HL-60/S4 treated with phorbol 12-myristate 13-acetate at 8.2 ng/mL for 4 days and 3 days (cell line): Measurements from ENCODE around the gene PPP2R2D.

Source experiments
- in situ Hi-C: fragments of 300-500 bp; cut with MboI; formaldehyde crosslinking; loops from 2 replicates; pipeline ENCODE4 v1.15.0; 2022; ENCODE audit warnings: low sequenced_read_pairs

The PPP2R2D gene

DNA sequence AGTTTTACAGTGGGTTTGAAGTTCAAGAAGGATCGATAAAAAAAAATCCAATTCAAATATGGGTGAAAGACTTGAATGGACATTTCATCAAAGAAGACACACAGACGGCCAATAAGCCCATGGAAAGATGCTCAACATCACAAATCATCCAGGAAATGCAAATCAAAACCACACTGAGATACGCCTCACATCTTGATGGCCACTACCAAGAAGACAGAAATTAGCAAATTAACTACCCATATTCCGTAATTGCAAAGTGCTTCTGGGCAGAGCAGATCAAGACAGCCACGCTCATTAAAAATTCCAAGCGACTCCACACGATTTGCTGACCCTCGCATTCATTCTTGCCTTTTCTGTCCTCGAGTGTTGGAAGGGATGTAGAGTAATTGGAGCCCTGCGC is 34.1 kb upstream of the PPP2R2D start:
- in situ Hi-C loops, result no loop called here

DNA sequence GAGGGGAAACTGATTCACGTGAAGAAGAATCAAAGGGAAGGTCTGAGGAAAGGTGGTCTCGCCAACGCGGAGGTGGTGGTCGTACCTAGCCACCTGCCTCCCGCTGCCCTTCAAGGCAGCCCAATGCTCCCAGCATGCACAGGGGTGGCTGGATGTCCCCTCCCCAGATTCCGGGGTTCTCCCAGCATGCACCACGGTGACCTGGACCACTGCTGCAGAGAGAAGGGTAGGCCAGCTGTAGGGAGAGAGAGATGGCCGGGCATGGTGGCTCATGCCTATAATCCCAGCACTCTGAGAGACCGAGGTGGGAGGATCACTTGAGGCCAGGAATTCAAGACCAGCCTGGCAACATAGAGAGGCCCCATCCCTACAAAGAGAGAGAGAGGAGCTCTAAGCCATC is 32.4 kb upstream of the PPP2R2D start:
- in situ Hi-C loops, result no loop called here

DNA sequence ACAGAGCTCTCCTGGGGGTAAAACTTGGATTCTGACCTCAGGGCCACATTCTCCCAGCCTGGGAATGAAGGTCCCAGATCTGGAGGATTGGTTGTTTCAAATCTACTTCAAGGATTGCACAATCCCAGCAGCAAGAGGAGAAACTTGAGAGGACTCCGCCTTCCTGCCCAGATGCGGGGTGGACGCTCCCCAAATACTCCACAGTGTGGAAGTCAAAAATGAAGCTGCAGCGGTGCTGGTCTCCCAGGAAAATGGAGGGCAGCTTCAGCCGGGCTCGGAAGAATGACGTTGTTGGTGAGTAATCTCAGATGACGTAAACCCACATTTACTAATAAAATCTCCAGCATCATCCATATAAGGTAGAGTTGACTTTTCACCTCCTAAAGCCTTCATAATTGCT is 31.5 kb upstream of the PPP2R2D start:
- in situ Hi-C loops, result no loop called here

DNA sequence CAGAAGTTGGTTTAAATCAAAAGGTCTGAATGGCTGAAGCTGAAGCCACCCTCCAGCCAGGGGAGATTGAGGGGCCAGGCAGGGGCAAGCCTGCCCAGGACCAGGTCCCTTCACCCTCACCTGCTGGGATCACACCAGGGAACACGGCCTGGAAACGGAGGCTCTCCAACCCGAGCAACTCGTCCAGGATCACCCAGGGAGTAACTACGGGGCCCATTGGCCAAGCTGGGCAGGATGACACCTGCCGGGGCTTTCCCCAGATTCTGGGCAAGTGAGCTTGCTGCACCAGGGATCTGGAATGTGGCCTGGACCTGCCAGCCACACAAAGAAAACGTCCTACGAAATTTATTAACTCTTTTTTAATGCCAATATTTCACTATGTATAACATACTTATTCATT is 30.4 kb upstream of the PPP2R2D start:
- in situ Hi-C loops, result no loop called here

DNA sequence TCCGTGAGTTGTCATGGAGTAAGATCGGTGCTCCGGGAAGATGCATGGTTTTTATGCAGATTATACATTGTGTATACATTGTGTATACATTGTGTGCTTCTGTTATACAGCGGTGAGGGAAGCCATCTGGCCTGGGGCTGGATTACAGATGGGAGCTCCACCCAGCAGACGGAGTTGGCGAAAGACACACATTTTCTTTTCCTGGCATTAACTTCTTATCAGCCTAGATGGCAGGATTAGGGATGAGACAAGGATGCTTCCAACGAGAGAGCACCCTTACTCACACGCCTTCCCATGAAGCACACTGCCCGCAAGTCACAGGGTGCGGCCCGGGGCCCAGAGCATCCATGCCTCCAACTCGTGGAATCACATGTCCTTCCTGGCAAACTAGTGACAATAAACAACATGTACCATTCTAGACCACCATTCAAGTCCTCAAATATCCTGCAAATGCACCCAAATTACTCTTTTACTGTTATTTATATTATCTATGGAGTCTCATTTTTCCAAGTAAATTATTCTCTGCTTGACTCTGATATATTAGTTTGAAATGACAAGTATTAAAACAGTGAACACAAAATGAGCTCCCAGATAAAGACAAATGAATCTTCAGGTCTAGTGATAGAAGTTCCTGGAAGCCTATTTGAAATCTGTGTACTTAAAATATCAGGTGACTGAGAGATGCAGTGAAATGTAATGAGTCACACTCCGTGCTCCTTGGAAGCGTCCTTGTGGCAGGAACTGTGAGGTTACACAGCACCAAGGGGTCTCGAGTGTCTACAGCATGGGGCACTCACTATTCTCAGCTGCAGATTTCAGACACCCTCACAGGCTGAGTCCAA is 29.8 kb upstream of the PPP2R2D start:
- in situ Hi-C loops, result no loop called here

DNA sequence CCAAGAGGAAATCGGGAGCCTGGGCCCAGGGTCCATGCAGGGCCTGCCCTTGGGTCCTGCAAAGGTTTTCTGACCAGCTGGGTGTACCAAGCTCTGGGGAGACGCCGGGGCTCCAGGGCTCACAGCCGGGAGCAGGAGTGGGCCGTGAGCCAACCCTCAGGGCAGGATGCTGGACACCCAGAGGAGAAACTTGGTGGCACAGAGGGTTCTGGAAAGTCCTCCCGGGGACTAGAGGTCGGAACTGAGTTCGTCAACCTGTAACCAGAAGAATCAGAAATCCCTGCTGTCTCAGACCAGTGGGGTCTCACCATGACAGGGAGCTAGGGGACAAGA is 29.2 kb upstream of the PPP2R2D start:
- in situ Hi-C loops, result no loop called here

DNA sequence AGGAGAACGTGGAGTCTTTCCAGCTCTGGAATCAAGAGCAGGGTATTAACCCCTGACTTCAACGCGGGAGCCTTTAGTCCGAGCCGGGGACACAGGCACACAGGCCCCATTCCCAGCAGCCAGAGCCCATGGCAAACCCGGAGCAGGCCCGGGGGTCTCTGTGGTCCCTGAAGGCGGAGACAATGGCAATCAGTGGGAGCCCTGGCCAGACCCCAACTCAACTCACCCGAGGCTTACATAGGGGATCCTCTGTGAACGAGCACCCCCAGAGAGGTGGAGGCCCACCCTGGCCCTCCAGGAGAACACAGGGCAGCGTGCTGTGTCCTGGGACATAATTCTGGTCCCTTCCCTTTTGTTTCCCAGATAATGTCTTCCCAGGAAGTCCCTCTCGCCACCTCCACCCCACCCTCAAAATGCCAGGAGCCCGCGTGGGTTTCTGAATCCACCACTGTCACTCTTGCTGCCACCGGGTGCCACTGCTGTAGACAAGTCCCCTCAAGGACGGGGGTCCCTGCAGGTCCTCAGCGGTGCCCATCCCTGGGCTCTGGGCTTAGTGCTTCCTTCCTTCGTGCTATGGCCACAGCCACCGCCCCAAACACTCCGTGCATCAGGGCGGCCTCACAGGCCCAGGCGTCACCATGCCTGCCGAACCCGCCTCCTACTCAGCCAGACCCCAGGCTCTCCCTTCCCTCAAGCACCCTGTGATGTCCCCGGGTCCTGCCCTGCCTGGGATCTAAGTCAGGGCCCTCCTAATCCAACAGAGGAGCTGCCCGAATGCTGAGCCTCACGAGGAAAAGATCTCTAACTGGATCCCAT is 28.6 kb upstream of the PPP2R2D start:
- in situ Hi-C loops, result no loop called here

DNA sequence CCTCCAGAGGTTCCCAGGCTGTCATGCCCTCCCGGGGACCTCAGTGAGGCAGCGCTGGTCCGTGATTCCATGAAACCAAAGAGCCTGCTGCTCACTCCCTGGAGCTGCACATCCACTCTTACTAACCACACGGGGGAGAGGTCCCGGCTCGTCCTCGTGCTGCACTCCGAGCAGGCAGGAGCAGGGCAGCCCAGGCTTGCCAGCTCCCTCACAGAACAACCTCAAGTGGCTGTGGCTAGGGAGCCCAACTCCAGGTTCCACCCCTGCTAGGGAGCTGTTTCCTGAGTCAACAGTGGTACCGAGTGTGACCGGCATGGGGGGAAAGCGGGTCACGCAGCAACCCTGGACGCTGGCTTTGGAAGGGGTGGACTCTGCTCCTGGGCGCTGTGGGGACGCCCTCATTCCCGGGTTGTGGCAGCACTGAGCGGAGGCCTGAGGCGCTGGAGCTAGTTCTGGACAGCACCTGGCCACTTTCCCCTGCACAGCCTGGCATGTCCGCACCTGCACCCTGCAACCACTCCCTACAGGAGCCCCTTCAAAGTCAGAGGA is 27.9 kb upstream of the PPP2R2D start:
- in situ Hi-C loops, result no loop called here

DNA sequence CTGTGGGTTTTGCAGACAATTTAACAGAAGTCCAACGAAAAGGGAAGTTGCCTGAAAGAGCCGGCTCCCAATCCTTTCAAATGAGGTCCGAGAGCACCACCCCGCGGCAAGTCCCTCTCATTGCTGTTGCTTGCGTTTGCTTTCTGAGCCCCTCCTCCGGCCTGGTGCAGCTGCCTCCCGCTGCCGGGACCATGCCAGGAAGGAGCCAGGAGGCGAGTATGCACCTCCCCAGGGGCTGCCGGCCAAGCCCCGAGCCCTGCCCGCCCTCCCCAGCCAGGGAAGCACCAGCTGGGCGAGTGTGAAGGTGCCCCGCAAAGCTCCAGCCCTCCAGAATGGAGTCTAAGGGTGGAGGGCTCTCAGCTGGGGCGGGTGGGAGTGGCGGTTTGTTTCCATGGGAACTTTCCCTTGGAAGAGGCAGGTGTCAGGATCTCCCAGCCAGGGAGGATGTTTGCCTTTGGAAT is 25.8 kb upstream of the PPP2R2D start:
- in situ Hi-C loops, result no loop called here

DNA sequence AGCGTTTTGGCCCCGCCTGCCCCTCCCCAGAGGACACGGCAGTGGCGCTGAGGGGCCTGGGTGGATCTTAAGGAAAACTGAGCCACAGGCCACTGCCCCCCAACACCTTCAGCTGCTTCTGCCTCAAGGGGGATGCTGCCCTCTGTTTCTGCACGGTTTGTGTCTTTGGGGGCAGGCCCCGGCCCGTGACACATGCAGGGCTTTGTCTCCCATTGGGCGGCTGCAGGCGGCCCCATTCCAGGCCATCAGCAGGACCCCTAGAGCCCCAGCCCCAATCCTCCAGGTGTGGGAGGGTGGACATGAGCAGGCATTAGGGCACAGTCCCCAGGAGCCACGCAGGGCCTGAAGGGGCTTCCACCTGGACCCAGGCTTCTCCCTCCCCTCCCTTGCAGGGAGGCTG is 25.3 kb upstream of the PPP2R2D start:
- in situ Hi-C loops, result no loop called here

DNA sequence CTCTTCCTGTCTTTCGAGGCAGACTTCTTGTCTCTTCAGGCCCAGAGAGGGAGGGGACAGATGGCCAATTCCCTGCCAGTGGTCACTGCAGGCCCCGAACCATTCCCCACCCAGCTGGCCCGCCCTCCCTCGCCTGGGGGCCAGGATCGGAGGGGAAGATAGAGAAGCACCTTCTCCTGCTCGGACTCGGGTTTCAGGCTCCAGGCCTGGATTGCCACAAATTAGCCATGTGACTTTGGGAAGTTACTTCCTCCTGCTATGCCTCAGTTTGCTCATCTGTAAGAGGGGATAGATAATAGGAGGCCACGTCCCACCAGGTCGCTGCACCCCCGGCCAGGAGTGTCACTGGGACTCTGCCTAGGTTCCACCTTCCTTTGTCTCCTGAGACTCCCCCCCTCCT is 24.8 kb upstream of the PPP2R2D start:
- in situ Hi-C loops, result no loop called here

DNA sequence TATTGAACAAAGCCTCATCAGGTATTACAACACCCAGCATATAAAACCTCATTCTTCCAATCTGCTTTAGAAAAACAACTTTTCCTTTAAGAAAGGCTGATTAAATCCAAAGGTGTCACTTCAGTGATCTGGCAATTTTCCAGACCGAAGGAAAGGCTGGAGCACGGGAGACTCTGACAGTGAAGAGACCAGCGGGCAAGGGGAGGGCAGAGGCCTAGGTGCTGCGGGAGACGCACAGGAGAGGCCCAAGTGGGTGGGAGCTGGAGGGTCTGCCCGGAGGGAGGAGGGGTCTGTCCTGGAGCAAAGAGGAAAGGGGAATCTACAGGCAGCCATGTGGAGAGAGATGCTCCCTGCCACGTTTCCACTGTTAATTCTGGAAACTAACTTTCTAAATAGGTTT is 24.3 kb upstream of the PPP2R2D start:
- in situ Hi-C loops, result no loop called here

DNA sequence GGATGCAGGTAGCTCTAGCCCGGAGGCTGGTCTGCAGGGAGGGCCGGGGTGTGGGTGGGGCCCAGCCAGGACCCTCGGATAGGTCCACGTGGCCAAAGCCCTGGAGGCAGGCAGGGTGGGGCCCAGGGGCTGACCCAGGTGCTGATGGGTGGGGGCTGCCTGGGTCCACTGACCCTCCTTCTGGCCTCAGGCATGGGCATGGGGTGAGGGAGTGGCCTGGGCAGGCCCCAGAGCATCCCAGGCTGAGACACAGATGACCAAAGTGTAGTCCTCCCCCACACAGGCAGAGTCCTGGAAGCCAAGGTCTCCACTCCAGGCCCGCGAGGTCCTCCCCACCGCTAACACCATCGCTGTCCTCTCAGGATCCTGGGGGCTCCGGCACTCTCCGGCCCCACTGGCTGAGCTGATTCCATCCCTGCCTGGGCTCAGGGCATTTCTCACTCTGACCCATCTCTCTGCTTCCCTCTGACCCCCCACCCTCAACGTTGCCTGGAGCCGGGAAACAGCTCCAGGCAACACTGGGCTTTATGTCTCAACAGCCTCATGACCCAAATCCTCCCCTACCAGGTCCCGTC is 20.7 kb upstream of the PPP2R2D start:
- in situ Hi-C loops, result loop anchor here (10.0 kb wide), 1 partner anchor 145 kb away; no protein-coding TSS in a partner anchor

DNA sequence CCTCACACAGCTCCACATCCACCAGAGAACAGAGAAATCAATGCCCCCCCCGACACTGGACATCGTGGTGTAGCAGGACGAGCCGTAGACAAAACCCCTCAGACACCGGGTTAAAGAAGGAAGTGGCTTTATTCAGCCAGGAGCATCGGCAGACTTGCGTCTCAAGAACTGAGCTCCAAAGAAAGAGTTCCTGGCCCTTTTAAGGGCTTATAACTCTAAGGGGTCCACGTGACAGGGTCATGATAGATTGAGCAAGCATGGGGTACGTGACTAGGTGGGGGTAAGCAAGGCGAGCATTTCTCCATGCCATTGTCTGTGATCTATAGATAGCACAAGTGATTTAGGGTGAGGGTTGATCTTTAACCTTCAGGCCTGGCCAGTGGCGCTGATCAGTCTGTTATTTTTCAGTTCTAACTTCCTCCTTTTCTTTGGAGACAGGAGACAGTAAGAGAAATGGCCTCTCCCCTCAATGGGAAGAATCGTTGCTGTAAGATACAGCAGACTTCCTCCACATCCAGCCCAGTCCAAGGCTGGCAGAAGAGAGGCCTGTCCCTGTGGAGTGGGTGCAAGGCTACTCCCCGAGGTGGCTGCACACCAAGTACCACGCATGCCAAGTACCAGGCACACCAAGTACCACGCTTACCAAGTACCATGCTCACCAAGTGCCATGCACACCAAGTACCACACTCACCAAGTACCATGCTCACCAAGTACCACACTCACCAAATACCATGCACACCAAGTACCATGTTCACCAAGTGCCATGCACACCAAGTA is 19.5 kb upstream of the PPP2R2D start:
- in situ Hi-C loops, result loop anchor here (10.0 kb wide), 1 partner anchor 144 kb away; no protein-coding TSS in a partner anchor

DNA sequence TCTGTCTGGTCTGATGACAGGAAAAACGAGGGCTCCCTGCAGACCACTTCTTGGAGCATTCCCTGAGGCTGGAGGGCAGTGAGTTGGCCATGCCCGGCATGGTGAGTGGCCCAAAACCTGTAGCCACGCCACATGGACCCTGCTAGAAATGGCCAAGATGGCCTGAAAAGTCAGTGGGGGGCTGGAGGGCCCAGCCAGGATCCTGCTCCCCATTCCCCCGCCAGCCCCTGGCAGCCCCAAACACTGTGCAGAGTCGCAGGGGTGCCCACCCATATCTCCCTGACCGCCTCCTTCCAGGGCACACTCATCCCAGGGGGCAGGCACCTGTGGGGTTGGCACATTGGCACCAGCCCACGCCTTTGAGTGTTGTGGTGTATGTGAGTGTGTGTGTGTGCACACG is 18.7 kb upstream of the PPP2R2D start:
- in situ Hi-C loops, result loop anchor here (10.0 kb wide), 1 partner anchor 143 kb away; no protein-coding TSS in a partner anchor

DNA sequence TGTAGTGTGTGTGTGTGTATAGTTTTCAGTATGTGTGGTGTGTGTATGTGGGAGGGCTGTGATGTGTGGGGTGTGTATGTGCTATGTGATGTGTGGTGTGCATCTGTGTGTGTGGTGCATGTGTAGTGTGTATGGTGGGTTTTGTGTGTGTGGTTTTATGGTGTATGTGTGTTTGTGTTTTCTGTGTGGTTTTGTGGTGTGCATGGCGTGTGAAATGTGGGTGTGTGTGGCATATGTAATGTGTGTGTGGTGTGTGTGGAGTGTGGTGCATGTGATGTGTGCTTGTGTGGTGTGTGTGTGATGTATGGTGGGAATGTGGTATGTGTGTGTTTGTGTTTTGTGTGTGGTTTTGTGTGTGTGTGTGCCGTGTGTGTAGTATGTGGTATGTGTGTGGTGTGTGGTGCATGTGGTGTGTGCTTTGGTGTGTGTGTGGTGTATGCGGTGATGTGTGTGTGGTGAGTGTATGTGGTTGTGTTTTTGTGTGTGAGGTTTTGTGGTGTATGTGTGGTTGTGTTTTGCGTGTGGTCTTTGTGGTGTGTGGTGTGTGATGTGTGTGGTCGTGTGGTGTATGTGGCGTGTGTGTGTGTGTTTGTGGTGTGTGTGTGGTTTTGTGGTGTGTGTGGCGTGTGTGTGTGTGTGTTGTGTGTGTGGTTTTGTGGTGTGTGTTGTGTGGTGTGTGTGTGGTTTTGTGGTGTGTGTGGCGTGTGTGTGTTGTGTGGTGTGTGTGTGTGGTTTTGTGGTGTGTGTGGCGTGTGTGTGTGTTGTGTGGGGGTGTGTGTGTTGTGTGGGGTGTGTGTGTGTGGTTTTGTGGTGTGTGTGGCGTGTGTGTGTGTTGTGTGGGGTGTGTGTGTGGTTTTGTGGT is 18.0 kb upstream of the PPP2R2D start:
- in situ Hi-C loops, result loop anchor here (10.0 kb wide), 1 partner anchor 142 kb away; no protein-coding TSS in a partner anchor

DNA sequence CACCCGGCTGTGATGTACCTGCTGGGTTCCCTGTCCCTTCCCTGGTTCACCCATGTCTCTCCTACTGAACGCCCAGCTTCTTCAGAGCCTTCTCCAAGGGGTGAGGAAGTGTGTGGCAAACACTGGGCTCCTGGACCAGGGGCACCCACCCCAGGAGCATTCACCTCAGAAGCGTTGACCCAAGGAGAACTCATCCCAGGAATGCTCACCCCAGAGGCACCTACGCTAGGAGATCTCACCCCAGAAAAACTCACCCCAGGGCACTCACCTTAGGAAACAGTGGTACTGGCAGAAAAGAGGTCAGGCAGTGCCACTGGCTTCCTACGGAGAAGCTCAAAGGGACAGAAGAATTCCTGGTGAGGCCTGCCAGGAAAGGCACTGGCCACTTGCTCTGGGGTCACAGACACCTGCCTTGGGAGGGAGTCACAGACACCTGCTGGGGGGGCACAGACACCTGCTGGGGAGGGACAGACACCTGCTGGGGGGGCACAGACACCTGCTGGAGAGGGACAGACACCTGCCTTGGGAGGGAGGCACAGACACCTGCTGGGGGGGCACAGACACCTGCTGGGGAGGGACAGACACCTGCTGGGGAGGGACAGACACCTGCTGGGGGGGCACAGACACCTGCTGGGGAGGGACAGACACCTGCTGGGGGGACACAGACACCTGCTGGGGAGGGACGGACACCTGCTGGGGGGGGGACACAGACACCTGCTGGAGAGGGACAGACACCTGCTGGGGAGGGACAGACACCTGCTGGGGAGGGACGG is 17.0 kb upstream of the PPP2R2D start:
- in situ Hi-C loops, result loop anchor here (10.0 kb wide), 1 partner anchor 141 kb away; no protein-coding TSS in a partner anchor

DNA sequence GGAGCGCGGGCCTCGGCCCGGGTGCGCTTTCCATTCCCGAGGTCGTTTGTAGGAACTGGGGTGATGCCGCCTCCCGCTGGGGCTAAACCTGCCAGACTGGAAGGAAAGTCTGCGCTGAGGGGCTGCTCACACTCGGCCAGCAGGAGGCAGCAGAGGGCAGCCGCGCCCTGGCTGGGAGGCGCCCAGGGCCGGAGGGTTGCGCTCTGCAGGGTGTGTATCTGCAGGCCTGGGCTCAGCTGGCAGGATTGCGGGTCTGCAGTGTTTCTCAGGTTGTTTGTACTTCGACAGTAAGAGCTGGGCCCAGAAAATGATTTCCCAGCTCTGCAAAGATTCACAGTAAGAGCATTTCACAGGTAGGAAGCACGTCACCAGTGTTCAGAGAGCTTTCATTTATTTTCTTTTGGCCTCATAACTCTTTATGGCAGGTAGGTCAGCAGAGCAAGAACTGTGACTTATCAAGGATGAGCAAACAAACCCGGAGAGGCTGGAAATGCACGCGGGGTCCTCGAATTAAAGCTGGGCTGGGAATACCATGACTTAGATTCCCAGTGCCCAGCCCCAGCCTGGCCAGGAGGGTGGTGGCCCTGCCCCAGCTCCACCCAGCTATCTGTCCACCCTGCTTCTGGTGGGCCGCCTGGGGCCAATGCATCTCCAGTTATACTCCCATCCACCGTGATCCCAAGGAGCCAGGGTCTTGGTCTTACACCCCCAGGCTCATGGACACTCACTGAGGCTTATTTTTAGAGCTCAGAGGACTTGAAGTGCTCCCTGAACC is 15.2 kb upstream of the PPP2R2D start:
- in situ Hi-C loops, result loop anchor here (10.0 kb wide), 1 partner anchor 139 kb away; no protein-coding TSS in a partner anchor
